GM21528 (cell line): ENCODE measurements around the gene METTL2B.
"Not testable (repeated sequence)": the region's sequence is repeated elsewhere in the genome, so short reads cannot be mapped to it uniquely, and the experiment has no call there.

Source experiments
- ATAC-seq: cut with Tn5 transposase; IDR thresholded peaks from one replicate; pipeline ENCODE4 v1.9.1; 2021; ENCODE audit warnings: mild to moderate bottlenecking, moderate library complexity; ENCODE audit not compliant: unreplicated experiment, low FRiP score

METTL2B gene

DNA sequence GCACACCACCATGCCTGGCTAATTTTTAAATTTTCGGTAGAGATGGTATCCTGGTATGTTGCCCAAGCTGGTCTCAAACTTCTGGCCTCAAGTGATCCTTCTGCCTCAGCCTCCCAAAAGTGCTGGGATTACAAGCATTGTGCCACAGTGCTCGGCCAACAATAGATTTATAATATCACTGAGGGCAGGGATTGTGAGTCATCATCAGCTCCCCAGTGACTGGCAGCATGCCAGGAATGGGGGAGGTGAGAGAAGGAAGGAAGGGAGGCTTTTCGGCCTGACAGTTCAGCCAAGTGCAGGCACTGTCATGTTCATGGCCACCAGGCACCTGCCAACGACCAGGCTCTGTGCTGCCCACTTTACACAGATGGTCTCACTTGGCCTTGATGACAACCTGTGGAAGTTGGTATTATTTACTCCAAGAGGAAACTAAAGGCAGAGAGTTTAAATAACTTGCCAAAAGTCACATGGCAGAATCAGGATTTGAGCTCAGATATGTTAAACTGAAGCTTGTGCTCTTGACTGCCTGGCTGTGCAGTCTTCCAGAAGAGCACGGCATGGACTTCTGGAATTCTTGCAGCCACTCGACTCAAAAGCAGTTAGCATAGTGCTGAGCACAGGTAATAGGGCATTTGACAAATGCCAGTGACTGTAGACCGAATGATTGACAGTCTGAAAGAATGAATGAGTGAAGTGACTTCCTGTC lies 46.8 kb downstream of the METTL2B start:
- ATAC-seq: not testable (repeated sequence)

DNA sequence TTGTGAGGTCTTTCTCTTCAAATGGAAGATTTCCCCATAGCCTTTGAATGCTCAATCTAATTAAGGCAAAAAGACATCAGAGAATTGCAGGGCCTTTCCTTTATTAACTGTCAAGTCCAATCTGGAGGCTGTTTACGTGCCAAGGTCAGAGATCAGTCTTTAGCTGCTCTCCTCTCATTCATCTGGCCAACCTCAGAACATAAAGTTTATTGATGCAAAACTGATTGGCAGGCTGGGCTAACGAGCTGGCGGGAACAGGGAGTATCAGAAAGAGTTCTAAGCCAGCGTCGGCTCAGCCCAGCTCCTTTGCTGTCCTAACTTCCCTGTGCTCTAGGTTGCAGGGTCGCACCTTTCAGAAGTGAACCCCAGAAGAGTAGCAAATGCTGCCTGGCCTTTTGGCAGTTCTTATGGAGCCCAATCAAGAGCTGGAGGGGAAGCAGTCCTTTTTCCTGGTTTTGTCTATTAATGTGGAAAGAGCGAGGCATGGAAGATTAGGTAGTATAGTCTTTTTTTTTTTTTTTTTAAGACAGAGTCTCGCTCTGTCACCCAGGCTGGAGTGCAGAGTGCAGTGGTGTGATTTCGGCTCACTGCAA lies 47.5 kb downstream of the METTL2B start:
- ATAC-seq: not testable (repeated sequence)

DNA sequence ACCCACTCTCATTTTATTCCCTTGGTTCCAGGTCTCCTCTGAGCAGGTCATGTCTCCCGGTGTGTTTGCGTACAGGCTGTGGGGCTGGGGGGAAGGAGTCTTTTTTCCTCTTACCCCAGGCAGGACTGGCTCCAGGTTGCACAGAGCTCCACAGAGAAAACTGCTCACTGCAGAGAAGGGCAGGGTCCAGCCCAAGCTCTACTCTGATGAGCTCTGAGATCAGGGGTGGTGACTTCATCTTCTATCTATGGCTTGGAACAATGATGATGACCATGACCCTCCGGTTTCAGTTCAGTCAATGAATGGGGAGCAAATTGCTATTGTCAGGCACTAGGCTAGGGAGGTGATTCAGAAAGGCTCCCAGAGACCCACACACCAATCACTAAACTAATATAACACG lies 49.0 kb downstream of the METTL2B start:
- not testable (repeated sequence) for ATAC-seq

DNA sequence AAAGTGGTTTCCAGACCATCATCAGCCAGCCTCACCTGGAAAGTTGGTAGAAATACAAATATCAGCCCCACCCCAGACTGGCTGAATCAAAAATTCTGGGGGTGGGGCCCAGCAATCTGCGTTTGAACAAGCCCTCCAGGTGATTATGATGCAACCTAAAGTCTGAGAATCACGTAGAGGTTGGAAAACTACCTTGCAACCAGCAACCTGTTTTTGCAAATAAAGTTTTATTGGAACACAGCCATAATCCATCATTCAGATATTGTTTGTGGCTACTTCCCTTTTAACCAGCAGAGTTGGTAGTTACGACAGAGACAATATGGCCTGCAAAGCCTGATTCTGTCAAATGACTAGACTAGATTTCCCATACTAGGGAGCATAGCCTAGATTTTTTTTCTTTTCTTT lies 49.5 kb downstream of the METTL2B start:
- ATAC-seq: not testable (repeated sequence)

DNA sequence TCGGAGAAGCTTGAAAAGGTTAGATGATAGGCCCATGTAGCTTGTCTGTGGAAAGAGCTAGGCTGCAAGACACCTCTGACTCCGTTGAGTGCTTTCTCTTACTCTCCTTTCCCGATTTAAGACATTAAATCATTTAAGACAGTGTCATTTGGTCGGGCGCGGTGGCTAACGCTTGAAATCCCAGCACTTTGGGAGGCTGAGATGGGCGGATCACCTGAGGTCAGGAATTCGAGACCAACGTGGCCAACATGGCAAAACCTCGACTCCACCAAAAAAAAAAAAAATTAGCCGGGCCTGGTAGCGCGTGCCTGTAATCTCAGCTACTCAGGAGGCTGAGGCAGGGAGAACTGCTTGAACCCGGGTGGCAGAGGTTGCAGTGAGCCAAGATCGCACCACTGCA lies 52.6 kb downstream of the METTL2B start:
- ATAC-seq: not testable (repeated sequence)

DNA sequence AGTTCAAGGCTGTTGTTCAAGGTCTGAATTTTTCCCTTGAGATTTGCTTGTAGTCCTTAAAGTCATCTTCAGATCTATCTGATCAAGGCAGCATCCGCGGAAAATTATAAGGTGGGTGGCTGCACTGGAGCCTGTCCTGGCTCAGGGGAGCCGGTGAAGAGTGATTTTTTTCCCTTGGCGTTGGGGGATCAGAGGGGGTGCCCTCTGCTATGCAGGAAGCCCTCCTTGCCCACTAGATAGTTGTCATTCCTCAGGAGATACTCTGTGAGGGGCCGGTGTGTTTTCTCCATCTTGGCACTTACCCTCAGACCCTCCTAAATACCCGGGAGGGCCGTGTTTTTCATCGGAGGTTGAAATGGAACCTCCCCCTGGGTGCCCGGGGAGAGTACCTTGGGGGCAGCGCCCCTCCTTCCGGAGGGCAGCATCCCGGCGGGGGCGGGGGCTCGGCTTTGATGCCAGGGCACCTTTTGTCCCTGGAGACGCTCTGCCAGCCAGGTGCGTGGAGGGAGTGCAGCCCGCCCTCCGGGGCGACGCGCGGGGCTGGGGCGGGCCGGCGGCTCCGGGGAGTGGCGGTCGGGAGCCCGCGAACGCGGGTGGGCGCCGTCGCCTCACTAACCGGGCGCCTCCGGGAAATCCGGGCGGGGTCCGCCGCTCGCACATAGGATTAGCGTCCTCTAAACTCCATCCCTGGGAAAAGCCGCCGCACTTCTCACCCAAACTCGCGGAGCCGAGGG lies 53.7 kb downstream of the METTL2B start:
- peak; percentile 19 for ATAC-seq

DNA sequence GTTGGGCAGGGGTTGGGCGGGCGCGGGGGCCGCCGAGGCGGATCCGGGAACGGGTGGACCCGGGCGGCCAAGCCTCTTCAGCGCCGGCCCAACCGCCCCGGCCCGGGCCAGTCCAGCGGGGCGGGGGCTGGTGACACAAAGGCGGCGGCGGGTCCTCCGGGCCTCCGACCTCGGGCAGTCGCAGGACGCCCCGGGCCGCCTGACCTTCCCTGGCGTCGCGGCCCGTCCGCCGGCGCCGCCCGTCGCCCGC lies 54.2 kb downstream of the METTL2B start:
- no peak for ATAC-seq

DNA sequence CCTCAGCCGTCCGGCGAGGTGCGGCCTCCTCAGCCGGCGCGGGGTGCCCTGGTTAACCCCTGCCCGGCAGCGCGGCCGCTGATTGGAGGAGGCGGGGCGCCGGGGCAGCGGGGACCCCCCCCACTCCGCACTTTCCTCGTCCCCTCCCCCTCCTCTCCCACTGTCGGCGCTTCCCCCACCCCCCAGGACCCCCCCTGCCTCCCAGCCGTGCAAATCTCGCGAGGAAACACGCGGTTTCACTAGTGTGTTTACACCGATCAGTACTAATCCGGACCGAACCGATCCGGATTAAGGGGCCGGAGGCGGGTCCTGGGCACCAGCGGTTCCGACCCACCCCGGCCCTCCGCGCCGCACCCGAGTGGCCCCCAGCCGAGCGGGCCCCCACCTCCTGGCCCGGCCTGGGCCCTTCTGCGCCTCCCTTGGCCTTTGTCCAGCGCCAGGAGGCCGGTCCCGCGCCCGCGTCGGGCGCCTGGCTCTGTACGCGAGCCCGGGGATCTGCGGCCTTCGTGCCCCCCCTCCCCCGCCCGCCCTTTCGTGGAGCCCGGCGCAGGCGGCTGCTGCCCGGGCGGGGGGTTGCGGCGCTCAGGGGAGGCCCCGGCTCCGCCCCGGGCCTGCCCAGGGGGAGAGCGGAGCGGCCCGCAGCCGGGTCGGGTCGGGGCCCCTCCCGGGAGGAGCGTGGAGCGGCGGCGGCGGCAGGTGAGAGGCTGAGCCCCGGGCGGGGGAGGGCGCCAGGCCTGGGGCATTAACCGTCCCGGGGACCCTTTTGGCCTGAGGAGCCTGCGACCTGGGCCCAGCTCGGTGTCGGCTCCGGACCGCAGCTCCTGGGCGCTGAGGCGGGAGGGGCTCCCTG lies 54.8 kb downstream of the METTL2B start:
- peak; percentile 67 for ATAC-seq

DNA sequence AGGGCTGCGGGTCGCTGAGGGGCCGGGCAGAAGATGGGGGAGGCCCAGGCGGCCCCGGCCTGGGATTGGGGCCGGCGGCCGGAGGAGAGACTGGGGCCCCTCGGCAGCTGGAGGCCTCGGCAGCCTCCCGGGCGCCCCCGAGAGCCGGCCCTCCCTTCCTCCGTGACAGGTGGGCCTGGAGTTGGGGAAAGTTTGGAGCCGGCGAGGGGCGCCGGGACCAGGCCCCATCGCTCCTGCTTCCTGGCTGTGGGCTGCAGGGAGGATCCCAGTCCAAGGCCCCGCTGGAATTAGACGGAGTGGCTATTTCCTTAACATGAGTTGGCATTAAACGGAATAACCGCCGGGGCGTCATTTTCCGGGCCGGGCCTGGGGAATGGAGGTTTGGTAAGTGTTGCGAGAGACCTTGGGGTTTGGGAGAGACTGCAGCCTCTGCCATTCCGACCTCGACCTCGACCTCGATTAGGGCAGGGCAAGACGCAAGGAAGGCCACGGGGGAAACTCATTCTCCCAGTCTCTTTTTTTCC lies 55.5 kb downstream of the METTL2B start:
- not testable (repeated sequence) for ATAC-seq

DNA sequence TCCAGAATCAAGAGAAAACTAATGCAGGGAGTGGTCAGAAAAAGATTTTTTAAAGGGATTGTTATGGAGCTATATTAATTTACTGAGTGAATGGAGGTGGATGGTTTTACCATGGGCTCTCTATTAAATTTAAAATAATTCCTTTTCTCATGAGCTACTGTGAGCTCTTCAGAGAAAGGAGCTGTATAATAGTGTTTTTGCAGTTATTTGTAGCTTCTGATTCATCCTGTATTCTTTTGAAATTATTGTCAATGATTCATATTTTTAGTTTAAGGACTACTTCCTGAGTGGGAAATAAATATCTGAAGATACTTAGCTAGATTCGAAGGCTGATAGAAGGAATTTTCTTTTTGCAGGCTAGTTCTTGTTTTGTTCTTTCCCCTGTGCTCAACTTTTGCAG lies 56.4 kb downstream of the METTL2B start:
- not testable (repeated sequence) for ATAC-seq

DNA sequence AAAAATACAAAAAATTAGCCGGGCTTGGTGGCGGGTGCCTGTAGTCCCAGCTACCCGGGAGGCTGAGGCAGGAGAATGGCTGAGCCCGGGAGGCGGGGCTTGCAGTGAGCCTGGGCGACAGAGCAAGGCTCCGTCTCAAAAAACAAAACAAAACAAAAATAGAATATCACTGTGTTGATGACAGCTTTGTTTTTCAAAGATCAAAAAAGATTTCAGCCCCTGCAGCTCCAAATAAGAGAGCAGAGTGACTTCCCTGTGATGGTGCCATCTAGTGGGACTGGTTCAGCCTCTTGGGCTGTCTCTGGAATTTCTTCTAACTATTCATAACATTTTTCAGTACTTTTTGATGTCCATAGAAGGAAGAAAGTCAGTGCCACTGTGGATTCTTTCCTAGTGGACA lies 60.9 kb downstream of the METTL2B start:
- not testable (repeated sequence) for ATAC-seq

DNA sequence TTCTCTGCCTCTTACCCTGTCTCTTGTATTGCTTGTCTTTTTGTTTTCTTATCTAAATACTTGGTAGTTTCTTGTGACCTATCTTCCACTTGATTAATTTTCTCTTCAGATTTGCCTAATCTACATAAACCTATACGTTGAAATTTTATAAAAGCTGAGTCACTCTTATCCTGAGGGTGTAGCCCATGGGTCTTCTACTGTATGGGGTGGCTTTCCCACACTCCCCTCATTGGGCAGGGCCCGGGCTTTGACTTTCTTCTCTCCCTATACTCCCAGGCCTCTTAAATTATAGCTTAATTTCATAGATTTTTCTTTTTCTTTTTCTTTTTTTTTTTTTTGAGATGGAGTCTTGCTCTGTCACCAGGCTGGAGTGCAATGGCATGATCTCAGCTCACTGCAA lies 66.0 kb downstream of the METTL2B start:
- not testable (repeated sequence) for ATAC-seq

DNA sequence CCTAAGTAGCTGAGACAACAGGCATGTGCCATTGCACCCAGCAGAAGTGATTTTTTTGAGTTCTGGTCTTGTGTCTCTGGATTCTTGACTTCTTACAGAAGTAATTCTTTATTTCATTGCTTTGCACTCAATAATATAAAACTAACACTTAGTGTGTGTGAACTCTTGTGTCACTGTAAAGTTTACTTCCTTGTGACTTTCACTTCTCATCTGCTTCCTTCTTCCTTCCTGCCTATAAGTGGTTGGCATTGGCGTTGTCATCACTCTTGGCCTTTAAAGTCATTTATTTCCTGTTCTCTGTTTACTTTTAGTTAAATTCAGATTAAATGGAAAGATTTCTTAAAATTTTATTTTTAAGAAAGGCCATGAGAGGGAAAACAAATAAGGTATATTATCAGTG lies 66.8 kb downstream of the METTL2B start:
- not testable (repeated sequence) for ATAC-seq

DNA sequence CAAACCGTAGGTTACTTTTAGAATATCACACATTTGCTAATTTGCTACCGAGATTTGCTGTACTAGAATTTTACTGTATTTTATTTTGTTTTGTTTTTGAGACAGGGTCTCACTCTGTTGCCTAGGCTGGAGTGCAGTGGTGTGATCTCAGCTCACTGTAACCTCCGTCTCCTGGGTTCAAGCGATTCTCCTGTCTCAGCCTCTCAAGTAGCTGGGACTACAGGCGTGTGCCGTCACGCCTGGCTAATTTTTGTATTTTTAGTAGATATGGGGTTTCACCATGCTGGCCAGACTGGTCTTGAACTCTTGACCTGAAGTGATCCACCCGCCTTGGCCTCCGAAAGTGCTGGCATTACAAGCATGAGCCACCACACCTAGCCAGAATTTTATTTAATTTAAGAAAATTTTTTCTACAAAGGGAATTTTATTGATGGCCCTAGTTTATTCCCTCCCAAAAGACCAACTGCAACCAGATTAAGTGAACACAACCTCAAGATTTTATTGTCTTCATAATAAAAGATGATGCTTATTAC lies 69.8 kb downstream of the METTL2B start:
- not testable (repeated sequence) for ATAC-seq

DNA sequence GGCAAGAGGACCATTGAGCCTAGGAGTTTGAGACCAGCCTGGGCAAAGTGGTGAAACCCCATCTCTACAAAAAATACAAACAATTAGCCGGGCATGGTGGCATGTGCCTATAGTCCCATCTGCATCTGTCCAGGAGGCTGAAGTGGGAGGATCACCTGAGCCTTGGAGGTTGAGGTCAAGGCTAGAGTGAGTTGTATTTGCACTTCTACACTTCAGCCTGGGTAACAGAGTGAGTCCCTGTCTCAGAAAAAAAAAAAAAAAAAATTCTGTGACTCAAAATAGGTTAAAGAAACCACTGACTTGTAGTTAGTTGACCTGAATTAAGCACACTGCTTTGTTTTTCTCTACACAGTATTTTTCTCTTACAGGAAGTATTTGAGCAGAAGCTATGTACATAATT lies 74.4 kb downstream of the METTL2B start:
- ATAC-seq: no peak

DNA sequence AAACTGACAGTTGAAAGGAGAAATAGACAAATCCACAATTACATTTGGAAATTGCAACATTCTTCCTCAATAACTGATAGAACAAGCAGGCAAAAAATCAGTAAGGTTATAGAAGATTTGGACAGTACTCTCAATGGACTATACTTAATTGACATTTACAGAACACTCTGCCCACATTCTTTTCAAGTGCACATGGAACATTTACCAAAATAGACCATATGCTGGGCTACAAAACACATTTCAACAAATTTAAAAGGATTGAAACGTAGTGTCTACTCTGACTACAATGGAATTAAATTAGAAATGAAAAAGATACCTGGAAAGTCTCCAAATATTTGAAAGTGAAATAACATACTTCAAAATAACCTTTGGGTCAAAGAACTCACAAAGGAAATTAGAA lies 77.8 kb downstream of the METTL2B start:
- ATAC-seq: not testable (repeated sequence)
